Caco-2 (cell line): Measurements from ENCODE around the gene PDHB. TPM values are rescaled to one million over a fixed set of nuclear protein-coding genes. Genes with fewer than 3 reads are reported as not detected.

Source experiments
- BruUV-seq: library from RNA; stranded (reverse); fragments of 400-500 nt; replicated peaks from 2 replicates; lab custom pipeline; 2021; lab: Mats Ljungman, UMichigan
- CTCF ChIA-PET: fragments of 300-600 bp; sonication (Branson Sonifier 250); formaldehyde crosslinking; loops from one replicate; lab custom pipeline; 2022; ENCODE audit warnings: antibody characterized with exemption; lab: Charles Lee
- POLR2A ChIA-PET: fragments of 300-600 bp; sonication (Branson Sonifier 250); formaldehyde crosslinking; loops from one replicate; lab custom pipeline; 2022; ENCODE audit warnings: antibody characterized with exemption; lab: Charles Lee
- DNase-seq, 2 experiments: peaks; one replicate each; pipeline versions ENCODE4 v3.0.0 to v3.0.0-alpha.2; 2020 to 2022
- H3K27me3 ChIP-seq: replicated peaks from 2 replicates; pipeline ENCODE4 v1.6.0; 2011; ENCODE audit warnings: low read length; ENCODE audit not compliant: control insufficient read depth, insufficient read depth
- H3K36me3 ChIP-seq: 2 replicates; pipeline ENCODE4 v1.5.1; 2011; ENCODE audit warnings: low read length; ENCODE audit not compliant: control insufficient read depth, insufficient read depth
- H3K4me1 ChIP-seq: fragments of 250-450 bp; sonication (Bioruptor Pico); 2 replicates; pipeline ENCODE4 v1.5.1; 2020; ENCODE audit warnings: mild to moderate bottlenecking
- H3K4me3 ChIP-seq: 2 replicates; pipeline ENCODE4 v1.5.1; 2011; ENCODE audit warnings: low read depth, mild to moderate bottlenecking, control low read depth, low read length
- H3K9me3 ChIP-seq: fragments of 250-450 bp; sonication (Bioruptor Pico); 2 replicates; pipeline ENCODE4 v1.5.1; 2020; ENCODE audit warnings: mild to moderate bottlenecking, moderate library complexity
- H3K27ac Mint-ChIP-seq: one replicate; pipeline ENCODE4 v1.8.0; 2022; ENCODE audit warnings: mixed read lengths; ENCODE audit not compliant: unreplicated experiment
- H3K27me3 Mint-ChIP-seq: one replicate; pipeline ENCODE4 v1.8.0; 2022; ENCODE audit warnings: mixed read lengths; ENCODE audit not compliant: insufficient read depth, unreplicated experiment
- H3K36me3 Mint-ChIP-seq: one replicate; pipeline ENCODE4 v1.8.0; 2022; ENCODE audit warnings: mild to moderate bottlenecking, mixed read lengths; ENCODE audit not compliant: insufficient read depth, unreplicated experiment
- H3K4me1 Mint-ChIP-seq: one replicate; pipeline ENCODE4 v1.8.0; 2022; ENCODE audit warnings: low read depth, mixed read lengths; ENCODE audit not compliant: unreplicated experiment
- H3K4me3 Mint-ChIP-seq: one replicate; pipeline ENCODE4 v1.8.0; 2022; ENCODE audit warnings: mild to moderate bottlenecking, moderate library complexity, mixed read lengths; ENCODE audit not compliant: unreplicated experiment
- H3K9me3 Mint-ChIP-seq: one replicate; pipeline ENCODE4 v1.8.0; 2022; ENCODE audit warnings: mixed read lengths; ENCODE audit not compliant: unreplicated experiment
- intact Hi-C: fragments of 100-400 bp; cut with micrococcal nuclease; formaldehyde crosslinking; loops from one replicate; pipeline ENCODE4 v1.10.0; 2022; ENCODE audit not compliant: unreplicated experiment
- total RNA-seq: library from RNA; stranded (reverse); gene quantifications from 2 replicates; pipeline ENCODE4 v1.2.3, GENCODE V29; 2022
- TF ChIP-seq, protein P1 (sequence below), 2 experiments: fragments of 200-600 bp in 1 of 2; IDR thresholded peaks; 1 replicate in 1 of 2; 2 replicates in 1 of 2; pipeline versions ENCODE4 v1.5.1 to v1.8.0; 2011 to 2022; ENCODE audit warnings: antibody characterized with exemption in 1 of 2, control low read depth in 1 of 2, inconsistent platforms in 1 of 2, low read depth in 1 of 2, low read length in 1 of 2, mild to moderate bottlenecking in 1 of 2, moderate library complexity in 1 of 2; ENCODE audit not compliant: insufficient read depth in 1 of 2, severe bottlenecking in 1 of 2, unreplicated experiment in 1 of 2

PDHB gene
- total RNA-seq, 1 experiment from 2014 or later = 89.8 TPM

DNA sequence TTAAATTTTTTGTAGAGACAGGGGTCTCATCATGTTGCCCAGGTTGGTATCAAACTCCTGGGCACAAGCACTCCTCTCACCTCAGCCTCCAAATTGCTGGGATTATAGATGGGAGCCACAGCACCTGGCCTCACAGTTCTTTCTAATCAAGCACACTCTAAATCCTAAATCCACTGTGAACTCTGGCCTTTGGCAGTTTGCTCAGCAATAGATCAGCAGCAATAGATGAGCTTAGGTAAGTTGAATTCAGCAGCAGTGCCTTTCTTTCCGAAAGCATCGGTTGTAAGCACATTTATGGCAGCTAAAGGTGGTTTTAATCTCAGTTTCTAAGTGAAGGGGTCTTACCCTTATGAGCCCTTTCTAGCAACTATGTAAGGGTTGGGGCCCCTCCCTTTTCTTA lies 16.6 kb downstream of the PDHB start:
- no TSS peak for BruUV-seq
- H3K4me3 Mint-ChIP-seq = peak overlapping the region; percentile 11
- ChIA-PET POLR2A (interaction anchor here (0.9 kb wide), 1 partner anchor 99 kb away, joined by 4 read pairs; no protein-coding TSS in a partner anchor), CTCF (no interaction called here)
- H3K36me3 Mint-ChIP-seq = peaks cover 14% of the 10 kb centered on the region
- H3K4me3 ChIP-seq = no peak overlapping the region
- intact Hi-C loops = no loop called here
- no peak overlapping the region for H3K27ac Mint-ChIP-seq
- no peak for DNase-seq
- no peaks in the 10 kb centered on the region for H3K9me3 ChIP-seq
- no peaks in the 10 kb centered on the region; the same call in 1 of the 2 replicates for H3K36me3 ChIP-seq
- H3K27me3 Mint-ChIP-seq = no peaks in the 10 kb centered on the region
- no peaks in the 10 kb centered on the region for H3K27me3 ChIP-seq
- H3K4me1 Mint-ChIP-seq = peaks cover 19% of the 10 kb centered on the region
- H3K4me1 ChIP-seq = peaks cover 44% of the 10 kb centered on the region
- H3K9me3 Mint-ChIP-seq = no peaks in the 10 kb centered on the region
- TF ChIP-seq, protein P1, sequence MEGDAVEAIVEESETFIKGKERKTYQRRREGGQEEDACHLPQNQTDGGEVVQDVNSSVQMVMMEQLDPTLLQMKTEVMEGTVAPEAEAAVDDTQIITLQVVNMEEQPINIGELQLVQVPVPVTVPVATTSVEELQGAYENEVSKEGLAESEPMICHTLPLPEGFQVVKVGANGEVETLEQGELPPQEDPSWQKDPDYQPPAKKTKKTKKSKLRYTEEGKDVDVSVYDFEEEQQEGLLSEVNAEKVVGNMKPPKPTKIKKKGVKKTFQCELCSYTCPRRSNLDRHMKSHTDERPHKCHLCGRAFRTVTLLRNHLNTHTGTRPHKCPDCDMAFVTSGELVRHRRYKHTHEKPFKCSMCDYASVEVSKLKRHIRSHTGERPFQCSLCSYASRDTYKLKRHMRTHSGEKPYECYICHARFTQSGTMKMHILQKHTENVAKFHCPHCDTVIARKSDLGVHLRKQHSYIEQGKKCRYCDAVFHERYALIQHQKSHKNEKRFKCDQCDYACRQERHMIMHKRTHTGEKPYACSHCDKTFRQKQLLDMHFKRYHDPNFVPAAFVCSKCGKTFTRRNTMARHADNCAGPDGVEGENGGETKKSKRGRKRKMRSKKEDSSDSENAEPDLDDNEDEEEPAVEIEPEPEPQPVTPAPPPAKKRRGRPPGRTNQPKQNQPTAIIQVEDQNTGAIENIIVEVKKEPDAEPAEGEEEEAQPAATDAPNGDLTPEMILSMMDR (IDR thresholded peaks at IDR 0.05; ENCODE audit: insufficient read depth in 1 of 2, low read depth in 1 of 2, low read length in 1 of 2, severe bottlenecking in 1 of 2, unreplicated experiment in 1 of 2) = no peak

DNA sequence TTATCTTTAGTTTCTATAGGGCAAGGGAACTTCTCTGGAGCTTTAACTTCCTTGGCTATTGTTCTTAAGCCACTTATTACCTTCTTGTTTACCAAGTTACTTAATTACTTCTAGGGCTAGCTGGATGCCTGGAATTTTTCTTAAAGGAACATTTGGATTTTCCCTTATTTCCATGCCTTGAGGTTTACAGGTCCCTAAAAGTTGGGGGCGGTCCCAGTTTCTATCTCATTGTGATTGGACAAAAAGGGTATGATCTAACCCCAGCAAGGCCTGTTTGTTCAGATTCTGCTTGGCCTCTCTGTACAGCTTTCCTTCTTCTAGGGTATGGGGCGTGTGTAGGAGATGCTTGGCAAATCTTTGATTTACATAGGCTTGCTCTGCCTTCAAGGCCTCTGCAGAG lies 17.4 kb downstream of the PDHB start:
- H3K9me3 Mint-ChIP-seq = no peaks in the 10 kb centered on the region
- peaks cover 19% of the 10 kb centered on the region for H3K4me1 Mint-ChIP-seq
- TF ChIP-seq, protein P1 (IDR thresholded peaks at IDR 0.05; ENCODE audit: insufficient read depth in 1 of 2, low read depth in 1 of 2, low read length in 1 of 2, severe bottlenecking in 1 of 2, unreplicated experiment in 1 of 2) = no peak
- no peaks in the 10 kb centered on the region for H3K27me3 ChIP-seq
- POLR2A ChIA-PET = interaction anchor here (1.1 kb wide), 1 partner anchor 110 kb away, joined by 5 read pairs; the partner anchor contains the start of genes HTD2 and RPP14
- BruUV-seq = no TSS peak
- H3K4me3 ChIP-seq = no peak overlapping the region
- H3K36me3 Mint-ChIP-seq = peaks cover 8% of the 10 kb centered on the region
- peak overlapping the region; percentile 42 for H3K27ac Mint-ChIP-seq
- peak; percentile 66 to 79 for DNase-seq
- no peak overlapping the region for H3K4me3 Mint-ChIP-seq
- no peaks in the 10 kb centered on the region for H3K27me3 Mint-ChIP-seq
- H3K36me3 ChIP-seq = no peaks in the 10 kb centered on the region
- intact Hi-C loops = no loop called here
- CTCF ChIA-PET = interaction anchor here (0.7 to 1.9 kb wide), 8 partner anchors 62 to 250 kb away, joined by 3 to 7 read pairs (median 4); partner anchors contain the start of gene KCTD6
- H3K4me1 ChIP-seq = peaks cover 44% of the 10 kb centered on the region
- no peaks in the 10 kb centered on the region for H3K9me3 ChIP-seq

DNA sequence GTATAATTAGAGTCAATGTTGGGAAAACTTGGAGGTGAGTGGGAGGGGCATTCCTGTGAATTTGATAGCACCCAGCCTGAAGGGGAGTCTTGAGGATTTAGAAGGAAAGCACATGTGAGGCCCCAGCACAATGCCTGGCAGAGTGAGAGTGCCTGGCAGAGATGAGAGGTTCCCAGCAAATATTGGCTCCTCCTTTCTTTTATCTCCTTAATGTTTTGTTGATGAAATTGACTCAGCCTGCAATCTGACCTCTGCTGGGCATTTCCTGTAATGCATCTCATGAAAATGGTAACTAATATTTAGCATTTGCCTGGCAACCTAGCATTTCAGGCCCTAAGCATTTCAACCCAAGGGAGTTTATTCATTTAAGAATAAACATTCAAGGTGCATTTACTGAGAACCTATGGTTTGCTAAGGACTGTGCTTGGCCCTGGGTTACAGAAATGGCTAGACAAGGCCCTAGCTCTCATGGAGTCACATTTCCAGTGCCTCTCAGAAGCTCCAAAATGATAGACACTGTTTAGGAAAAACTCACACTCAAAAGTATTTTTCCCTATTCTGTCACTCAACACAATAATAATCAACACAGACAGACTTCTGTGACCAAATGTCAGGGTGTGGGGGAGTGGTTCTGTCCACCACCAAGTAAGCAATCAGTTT lies 19.0 kb downstream of the PDHB start:
- H3K36me3 Mint-ChIP-seq = peaks cover 5% of the 10 kb centered on the region
- ChIA-PET POLR2A (no interaction called here), CTCF (interaction anchor here (1.4 to 1.9 kb wide), 3 partner anchors 79 to 227 kb away, joined by 4 to 5 read pairs (median 4); no protein-coding TSS in a partner anchor)
- H3K36me3 ChIP-seq = no peaks in the 10 kb centered on the region
- no peak overlapping the region for H3K27ac Mint-ChIP-seq
- peaks cover 19% of the 10 kb centered on the region for H3K4me1 Mint-ChIP-seq
- peaks cover 44% of the 10 kb centered on the region for H3K4me1 ChIP-seq
- no peak overlapping the region for H3K4me3 ChIP-seq
- intact Hi-C loops = loop anchor here (1.0 kb wide), 3 partner anchors 81 to 227 kb away; no protein-coding TSS in a partner anchor
- no peak overlapping the region for H3K4me3 Mint-ChIP-seq
- H3K9me3 ChIP-seq = no peaks in the 10 kb centered on the region
- peak in 1 of 2 experiments; percentile 54 for DNase-seq
- BruUV-seq = no TSS peak
- no peaks in the 10 kb centered on the region for H3K9me3 Mint-ChIP-seq
- TF ChIP-seq, protein P1 (IDR thresholded peaks at IDR 0.05; ENCODE audit: insufficient read depth in 1 of 2, low read depth in 1 of 2, low read length in 1 of 2, severe bottlenecking in 1 of 2, unreplicated experiment in 1 of 2) = peak; percentile 71 to 74
- no peaks in the 10 kb centered on the region for H3K27me3 Mint-ChIP-seq
- H3K27me3 ChIP-seq = no peaks in the 10 kb centered on the region
